DMS153 (cell line): ENCODE data around the gene TENT4B.

Experiments used
- DNase-seq: peaks from one replicate; lab custom pipeline; 2025; lab: John Stamatoyannopoulos, UW

Gene TENT4B

DNA sequence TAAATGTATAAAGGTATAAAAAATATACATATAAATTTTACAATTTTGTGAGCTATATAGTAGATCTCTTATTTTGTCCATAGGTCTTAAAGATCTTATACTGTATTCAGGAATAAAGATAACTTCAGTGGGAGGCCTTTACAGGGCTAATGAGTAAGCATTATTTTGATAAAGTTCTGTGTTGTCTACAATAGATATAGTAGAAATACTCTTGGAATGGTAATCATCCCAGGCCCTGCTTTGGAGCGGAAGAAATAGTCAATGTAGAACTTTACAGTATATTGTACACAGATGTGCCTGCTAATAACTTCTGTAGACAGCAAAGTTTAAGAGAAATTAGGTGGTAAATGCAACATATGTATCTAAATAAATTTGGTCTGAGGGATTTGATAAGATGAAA, 42.6 kb downstream of the TENT4B start:
- no peak for DNase-seq

DNA sequence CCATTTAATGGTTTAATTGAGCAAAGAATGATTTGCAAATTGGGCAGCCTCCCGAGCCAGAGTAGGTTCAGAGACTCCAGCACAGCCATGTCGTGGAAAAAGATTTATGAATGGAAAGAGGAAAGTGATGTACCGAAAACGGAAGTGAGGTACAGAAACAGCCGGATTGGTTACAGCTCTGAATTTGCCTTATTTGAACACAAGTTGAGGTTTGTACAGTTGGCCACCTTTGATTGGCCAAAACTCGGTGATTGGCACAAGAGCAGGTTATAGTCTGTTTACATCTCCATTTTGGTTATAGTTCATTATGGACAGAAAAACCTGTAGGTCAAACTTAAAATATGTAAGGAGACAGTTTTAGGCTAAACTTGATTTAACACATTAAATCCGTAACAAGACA, 44.5 kb downstream of the TENT4B start:
- DNase-seq = no peak

DNA sequence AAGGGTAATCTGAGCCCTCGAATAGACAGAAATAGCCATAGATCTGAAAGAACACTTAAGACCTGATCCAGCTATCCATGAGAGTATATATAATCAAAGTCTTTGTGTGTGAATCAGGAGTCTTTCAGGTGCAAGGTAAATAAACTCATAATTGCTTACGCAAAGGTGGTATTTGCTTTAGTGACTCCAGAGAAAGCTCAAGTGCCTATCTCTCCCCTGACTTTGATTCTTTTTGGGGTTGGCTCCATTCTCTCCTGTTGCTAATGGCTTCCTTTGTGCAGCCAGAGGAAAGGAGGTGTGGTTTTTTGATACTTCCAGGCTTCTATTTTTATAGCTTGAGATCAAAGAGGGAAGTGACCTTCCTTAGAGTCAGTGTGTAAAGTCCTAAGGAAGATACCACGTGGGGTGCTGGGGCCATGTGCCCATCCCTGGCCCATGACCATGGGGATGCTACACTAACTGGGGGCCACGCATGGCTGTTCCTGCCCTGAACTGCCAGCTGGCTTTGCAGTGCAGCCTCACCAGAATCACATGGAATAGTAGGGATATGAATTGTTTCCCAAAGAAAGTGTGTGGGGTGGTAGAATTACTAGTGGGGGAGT, 45.8 kb downstream of the TENT4B start:
- DNase-seq = peak; percentile 6

DNA sequence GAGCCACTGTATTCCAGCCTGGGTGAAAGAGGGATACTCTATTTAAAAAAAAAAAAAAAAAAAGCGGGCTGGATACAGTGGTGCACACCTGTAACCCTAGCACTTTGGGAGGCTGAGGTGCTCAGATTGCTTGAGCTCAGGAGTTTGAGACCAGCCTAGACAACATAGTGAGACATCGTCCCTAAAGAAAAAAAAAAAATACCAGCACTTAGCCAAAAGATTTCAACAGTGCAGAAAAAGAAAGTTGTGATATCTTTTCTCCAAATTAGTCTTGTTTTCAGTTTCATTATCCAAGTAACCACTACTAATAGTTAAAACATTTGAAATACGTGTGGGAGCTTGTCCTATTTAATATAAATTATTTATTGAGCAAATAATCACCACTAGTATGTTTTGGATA, 48.7 kb downstream of the TENT4B start:
- DNase-seq = no peak

DNA sequence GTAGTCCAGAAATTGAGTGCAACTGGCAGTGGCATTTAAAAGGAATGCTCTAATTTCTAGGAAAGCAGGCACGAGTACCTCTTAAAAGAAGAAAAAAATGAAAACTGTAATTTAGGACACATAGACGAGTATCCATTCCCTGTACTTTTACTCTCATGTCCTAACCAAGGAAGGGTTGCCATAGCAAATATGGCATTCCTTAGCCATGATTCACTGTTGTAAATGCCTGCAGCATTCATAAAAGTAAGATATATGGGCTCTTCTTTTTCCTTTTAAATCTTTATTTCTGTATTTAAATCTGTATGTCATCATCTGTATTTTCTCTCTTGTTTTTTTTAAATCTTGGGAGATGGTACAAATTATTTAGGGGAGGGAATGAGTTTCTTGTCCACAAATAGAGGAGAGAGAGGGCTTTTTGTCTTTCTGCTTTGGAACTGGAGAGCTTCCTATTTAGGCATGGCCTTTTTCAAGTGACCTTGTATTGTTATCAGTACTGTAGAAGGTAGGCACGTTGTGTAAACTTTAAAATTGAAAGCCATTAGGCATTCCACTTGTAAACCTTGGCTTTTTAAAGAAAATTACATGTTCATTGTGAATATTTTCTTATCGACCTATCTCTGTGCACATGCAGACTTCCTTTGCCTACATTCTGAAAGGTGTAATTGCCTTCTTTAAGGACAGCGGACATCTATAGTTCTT, 50.0 kb downstream of the TENT4B start:
- no peak for DNase-seq

DNA sequence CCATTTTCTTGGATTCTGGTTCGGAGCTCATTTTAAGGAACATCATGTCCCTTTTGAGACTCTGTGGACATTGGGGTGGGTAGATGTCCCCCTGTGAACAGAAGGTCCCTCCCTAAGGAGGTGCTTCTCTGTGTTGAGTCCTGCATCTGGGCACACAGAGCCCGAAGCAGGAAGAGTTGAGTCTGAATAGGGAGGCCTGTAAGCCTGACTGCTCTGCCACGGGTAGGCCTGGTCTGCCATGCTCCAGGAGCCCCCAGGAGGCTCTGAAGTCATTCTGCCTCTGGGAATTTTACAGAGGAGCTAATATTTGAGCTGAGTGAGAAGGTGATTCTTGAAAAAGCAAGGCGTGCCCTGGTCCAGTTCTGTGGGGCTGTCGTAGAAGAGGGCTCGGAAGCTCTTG, 50.6 kb downstream of the TENT4B start:
- no peak for DNase-seq

DNA sequence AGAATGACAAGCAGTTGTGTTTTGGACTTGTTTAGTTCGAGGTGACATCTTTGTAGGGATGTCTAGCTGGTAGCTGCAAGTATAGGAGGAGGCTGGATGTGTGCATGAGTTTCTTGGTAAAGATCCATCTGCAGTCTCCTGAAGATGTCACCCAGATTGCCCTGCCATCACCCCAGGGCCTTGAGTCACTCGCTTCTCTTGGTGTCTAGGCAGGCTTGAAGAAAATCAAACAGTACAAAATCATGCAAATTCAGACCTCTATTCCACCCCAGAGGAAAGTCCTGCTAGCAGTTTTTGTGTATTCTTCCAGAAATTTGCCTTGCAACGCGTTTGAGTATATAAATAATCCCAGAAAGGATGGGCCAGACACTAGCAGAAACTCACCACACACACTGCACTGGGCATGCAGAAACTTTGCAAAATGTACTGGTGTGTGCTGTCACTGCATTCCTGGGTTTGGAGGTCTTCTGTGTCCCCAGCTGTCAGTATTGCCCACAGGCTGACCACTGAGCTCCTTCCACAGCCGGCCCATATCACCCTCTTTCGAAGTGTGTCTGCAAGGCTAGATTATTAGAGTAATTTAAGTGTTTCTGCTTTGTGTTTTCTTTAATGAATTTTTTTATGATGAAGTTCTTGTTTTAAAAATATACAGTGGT, 51.5 kb downstream of the TENT4B start:
- DNase-seq = no peak

DNA sequence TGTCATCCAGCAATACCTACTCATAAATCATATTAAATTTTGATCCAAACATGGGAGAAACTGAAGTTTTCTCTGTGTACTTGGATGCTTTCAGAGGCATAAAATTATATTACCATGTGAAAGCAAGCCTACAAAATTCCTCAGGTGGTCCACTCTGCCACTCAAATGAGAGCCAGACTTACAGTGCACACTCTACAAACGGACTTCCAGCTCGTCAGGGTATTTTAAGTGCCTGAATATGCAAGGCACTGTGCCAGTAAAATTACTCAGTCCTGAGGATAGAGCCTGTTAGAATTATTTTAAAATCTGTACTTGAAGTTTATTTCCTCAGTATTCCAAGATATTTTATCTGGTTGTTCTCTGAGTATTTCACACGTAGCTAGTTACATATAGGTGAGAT, 54.5 kb downstream of the TENT4B start:
- DNase-seq = no peak

DNA sequence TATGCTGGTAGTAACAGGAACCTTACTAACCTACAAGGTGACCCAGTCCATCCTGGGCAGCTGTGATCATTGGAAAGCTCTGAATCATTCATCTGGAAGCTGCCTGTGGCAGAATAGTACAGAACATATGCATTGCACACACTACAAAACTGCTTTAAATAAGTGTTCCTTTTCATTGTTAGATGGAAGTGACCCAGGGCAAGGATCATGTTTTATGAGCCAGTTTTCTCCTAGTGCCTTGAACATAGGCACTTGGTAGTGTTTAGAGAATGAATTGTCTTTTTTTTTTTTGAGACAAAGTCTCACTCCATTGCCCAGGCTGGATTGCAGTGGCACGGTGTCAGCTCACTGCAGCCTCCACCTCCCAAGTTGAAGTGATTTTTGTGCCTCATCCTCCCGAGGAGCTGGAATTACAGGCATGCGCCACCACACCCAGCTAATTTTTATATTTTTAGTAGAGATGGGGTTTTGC, 55.4 kb downstream of the TENT4B start:
- no peak for DNase-seq

DNA sequence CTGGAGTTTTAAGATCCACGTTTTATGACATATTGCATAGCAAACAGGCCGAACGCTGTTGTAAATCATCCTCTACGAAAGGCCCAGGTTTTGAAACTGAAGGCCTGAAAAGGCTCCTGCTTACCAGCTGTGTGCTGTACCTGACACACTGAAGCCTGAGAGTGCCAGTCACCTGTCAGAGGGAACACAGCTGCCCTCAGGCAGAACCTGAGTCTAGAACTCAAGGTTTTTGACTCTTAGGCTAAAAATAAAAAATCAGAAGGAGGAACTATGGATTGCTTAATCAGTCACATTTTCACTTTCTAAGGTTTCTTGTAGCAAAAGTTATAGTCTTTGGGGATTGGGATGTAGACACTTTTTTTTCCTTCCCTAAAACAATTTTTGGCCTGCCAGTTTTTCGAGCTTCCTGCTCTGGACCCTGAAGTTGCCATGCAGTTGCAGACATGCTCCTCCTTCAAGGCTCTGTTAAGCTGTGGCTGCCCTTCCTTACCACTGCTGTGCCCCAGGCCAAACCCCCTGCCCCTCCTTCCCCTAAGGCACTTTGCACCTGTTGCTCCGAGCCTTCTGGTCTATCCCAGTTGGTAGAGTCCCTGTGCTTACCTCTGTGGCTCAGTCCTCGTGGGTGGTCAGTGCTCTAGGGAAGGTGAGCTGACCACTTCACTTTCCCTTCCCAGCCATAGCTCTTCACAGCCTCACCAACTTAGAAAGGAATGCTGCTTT, 56.6 kb downstream of the TENT4B start:
- no peak for DNase-seq

DNA sequence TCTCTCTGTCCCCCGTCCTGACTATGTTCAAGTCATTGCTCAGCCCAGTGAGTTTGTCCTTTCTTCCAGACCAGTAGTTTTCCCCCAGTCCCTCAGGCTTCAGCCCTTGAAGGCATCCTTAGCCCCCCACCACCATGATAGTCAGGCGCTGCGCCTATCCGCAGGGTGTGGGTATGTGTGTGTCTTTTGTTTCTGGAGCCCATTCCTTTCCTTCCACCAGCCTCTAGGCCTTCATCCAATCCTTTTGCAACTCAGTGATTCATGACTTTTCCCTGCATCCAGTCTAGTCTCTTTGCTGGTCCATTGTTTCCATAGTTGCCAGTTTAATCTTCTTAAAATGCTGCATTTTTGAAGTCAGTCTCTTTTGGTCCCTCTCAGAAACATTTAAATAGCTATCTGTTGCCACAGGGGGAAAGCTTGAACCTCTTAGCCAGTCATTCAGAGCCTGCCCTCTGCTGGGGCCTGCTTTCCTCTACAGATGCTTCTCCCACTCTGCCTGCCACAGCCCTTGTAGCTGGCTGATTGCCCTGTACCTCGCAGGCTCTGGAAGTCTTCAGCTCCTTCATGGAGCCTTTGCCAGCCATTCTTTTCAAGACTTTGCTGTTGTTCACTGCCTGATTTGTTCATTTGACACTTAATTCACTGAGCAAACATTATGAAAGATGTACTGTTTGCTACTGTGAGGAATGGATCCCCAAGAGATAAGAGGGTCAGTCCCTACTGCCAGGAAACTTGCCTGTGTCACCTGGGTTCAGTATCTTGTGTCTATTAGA, 57.3 kb downstream of the TENT4B start:
- no peak for DNase-seq

DNA sequence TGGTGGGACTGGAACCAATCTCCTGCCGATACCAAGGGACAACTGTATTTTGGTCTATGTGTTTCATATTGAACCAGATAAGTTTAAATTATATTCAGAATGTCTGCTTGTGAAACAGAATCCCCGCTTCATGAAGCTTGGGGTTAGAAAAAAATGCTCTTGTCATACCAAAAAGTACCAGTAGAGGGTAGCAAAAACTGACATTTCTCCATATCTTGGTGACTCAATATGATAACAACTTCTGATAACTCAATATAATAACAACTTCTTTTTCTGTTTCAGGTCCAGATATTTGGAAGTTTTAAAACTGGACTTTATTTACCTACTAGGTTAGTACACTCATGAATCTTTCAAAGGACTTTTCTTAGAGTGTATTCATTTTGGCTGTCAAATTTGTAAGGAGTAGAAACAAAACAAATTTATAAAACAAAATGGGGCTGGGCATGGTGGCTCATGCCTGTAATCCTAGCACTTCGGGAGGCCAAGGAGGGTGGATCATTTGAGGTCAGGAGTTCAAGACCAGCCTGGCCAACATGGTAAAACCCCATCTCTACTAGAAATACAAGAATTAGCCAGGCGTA, 60.9 kb downstream of the TENT4B start:
- DNase-seq = no peak

DNA sequence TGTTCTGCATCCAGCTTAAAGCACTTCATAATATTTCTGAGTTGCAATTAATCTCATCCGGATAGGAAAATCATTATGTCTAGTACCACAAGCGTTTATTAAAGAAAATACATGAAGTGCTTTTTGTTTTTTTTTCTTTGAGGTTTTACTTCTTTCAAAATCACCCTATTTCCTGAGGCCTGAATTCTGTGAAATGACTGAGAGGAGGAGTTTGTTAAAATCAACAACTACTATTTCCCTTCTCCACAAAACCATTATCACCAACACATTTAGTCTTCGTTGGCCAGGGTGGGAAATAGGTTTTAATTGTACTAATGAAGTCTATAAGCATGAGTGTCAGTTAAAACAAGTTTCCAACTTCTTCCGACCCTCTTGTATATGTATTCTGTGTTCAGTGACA, 62.6 kb downstream of the TENT4B start:
- DNase-seq = no peak

DNA sequence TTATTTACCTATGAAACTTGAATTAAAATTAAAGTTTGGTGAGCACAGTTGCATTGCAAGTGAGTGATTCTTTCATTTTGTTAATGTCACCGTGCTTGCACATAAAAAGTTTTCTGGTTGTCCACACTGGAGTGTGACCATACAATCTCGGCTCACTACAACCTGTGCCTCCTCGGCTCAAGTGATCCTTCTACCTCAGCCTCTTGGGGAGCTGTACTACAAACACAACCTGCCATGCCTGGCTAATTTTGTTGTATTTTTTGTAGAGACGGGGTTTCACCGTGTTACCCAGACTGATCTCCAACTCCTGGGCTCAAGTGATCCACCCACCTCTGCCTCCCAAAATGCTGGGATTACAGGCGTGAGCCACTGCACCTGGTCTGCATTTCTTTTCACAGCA, 63.1 kb downstream of the TENT4B start:
- no peak for DNase-seq

DNA sequence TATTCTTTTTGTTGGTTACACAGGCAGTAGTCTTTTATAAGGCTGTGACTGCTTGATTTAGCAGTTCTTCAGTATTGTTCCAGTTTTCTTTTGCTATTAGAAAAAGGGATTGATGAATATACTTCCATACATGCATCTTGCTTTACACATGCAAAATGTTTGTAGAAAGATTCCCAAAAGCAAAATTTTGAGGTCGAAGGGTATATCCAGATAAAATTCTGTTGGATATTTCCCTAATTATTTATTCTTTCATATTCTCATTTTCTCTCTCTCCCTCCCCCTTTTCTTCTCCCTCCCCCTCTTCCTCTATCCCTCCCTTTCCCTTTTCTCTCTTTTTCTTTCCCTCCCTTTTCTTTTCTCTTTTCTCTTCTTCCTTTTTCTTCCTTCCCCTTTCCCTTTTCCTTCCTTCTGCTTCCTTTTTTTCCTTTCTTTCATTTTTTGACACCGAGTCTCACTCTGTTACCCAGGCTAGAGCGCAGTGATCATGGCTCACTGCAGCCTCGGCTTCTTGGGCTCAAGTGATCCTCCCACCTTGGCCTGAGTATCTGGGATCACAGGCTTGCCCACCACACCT, 66.4 kb downstream of the TENT4B start:
- no peak for DNase-seq

DNA sequence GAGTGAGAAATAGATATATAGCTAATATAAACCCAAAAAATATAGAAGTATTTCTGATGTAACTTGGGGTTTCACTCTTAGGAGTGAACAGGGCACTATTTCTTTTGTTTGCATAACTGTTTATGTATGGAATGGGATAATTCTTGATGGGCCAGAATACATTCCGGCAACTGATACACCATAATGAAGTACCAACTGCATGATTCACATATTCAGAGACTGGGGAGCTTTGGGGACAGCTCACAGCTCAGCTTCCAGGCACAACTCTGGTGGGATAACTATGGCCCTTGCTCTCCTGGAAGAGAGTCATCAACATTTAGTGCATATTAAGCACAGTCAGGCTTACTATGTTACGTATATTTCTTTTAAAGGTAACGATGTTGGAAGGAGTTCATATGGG, 71.2 kb downstream of the TENT4B start:
- no peak for DNase-seq

DNA sequence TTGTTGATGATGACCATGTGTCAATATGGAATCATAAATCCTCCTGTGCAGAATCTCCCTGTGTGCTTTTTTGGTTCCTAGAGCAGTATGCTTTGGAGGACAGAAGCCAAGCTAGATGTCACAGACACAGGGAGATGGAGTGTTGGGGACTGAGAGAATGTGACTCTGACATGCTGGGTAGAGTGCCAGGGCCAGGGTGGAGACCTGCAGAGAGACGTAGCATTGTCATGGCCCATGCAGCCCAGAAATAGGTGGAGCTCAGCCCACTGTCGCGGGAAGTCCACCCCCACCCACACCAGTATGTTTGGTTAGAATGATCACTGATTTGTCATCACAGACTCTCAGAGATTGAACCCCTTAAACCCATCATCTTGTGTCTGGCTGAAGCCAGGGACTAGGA, 74.0 kb downstream of the TENT4B start:
- DNase-seq = no peak

DNA sequence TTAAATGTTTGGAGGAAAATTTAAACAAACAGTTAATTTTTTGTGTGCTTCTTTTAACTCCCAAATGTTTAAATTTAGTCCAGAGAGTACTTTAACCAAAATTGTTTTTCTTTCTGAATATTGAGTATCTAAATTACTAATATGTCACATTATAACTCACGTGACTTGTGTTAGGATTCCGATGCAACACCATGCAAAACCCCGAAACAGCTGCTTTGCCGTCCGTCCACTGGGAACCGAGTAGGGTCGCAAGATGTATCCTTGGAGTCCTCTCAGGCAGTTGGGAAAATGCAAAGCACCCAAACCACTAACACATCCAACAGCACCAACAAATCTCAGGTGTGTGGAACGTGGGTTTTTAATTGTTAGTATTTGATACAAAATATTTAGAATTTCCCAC, 74.6 kb downstream of the TENT4B start:
- no peak for DNase-seq

DNA sequence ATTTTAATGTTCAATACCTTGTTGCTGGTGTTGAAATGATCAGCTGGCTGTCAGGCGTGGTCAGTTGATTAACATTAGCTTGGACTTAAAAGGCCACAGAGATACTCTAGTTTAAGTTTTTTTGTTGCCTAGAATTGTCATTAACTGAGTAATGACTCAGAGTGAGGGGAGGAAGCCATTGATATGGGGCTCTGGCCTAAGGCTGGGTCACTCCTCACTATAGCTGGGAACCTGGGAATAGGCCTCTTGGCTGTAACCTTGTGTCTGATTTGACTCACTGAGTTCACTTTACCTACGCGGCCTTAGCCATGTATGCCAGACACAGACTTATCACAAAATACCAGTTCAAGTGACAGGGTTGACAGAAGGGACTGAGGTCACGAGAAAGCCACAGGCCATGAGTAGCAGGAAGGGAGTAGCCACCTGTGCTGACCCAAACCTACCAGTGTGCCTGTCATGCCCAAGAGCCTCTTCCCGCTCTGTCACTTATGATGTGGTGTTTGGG, 75.3 kb downstream of the TENT4B start:
- DNase-seq = no peak

DNA sequence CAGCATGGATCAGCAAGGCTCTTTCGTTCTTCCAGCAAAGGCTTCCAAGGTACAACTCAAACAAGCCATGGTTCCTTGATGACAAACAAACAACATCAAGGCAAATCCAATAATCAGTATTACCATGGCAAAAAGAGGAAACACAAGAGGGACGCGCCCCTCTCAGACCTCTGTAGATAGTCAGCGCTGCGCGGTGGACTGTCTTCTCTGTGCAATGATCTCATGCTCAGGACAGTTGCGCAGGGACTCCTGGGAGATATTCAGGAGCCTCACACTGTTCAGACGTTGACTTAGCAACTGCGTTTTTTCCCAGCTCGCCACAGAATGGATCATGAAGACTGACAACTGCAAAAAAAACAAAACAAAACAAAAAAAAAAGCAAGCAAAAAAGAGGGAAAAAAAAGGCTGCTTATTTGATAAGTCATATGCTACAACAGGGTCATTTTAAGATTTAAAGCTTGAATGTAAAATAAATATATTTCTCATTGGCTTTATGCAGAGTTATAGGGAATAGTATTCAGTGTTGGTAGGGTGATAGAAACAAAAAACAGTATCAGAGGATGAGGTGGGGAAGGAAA, 76.1 kb downstream of the TENT4B start:
- no peak for DNase-seq
